ENCODE data around the gene DSC1. TPM values are rescaled to one million over a fixed set of nuclear protein-coding genes. Genes with fewer than 3 reads are reported as not detected.

DSC1 gene
- total and polyA plus RNA-seq, 10 of the 15 experiments (the other 5 are each of a cell fraction or from before 2014, with no cell fraction given): 0.24 to 0.84 (median 0.44) TPM; not detected in 1

DNA sequence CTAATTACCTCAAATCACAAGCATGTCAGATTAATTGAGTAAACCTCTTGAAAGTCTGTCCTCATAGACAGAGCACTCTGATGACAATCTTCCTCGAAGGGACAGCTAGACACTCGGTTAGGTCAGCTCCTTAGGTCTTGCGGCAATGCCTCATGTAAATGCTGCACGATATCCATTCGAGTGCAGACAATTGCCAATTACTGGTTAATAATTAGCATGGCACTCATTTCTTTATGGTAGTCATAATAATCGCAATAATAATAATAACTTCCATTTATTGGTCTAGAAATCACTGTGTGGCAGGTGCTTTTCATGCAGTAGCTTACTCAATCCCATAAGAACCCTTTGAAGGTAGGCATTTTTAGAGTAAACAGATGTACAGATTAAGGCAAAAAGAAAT, 44.7 kb upstream of the DSC1 start:
- Histone ChIP-seq H3K27ac (ENCODE audit: control insufficient read depth, insufficient read depth) (no peak overlapping the region), H2AFZ (ENCODE audit: control insufficient read depth, low read depth, low read length) (no peak overlapping the region), H3K27me3 (replicated peaks in 1 of 2; ENCODE audit: control insufficient read depth in 2 of 2, insufficient read depth in 2 of 2, low read length in 1 of 2) (no peaks in the 10 kb centered on the region), H3K4me3 (no peak overlapping the region), H3K4me1 (ENCODE audit: control insufficient read depth, insufficient read depth, low read length) (peaks cover 8% of the 10 kb centered on the region), H3K9ac (ENCODE audit: control insufficient read depth, insufficient read depth, low read length) (no peak overlapping the region), H3K36me3 (ENCODE audit: control insufficient read depth in 2 of 2, insufficient read depth in 2 of 2, low read length in 1 of 2) (no peaks in the 10 kb centered on the region), H3K79me2 (ENCODE audit: control insufficient read depth, insufficient read depth, low read length) (no peaks in the 10 kb centered on the region), H3K4me2 (ENCODE audit: control insufficient read depth, insufficient read depth) (no peak overlapping the region), H3K9me3 (replicated peaks; ENCODE audit: control insufficient read depth, insufficient read depth, low read length) (no peaks in the 10 kb centered on the region), H4K20me1 (ENCODE audit: control insufficient read depth, insufficient read depth) (no peaks in the 10 kb centered on the region)
- ChIA-PET POLR2A (interaction anchor here (1.7 kb wide), 1 partner anchor 34 kb away, joined by 4 read pairs; no protein-coding TSS in a partner anchor), CTCF (interaction anchor here (2.1 kb wide), 1 partner anchor 62 kb away, joined by 6 read pairs; no protein-coding TSS in a partner anchor), SMC1A (ENCODE audit: uncharacterized antibody, unreplicated experiment) (interaction anchor here (0.7 to 1.2 kb wide), 4 partner anchors 23 to 70 kb away, joined by 3 read pairs; no protein-coding TSS in a partner anchor), RAD21 (ENCODE audit: unreplicated experiment) (interaction anchor here (0.5 to 1.4 kb wide), 4 partner anchors 26 to 217 kb away, joined by 3 to 6 read pairs (median 4); no protein-coding TSS in a partner anchor)
- in situ Hi-C loops (cut with MboI) (no loop called here), intact Hi-C loops (cut with micrococcal nuclease; ENCODE audit: unreplicated experiment) (no loop called here)
- no TSS peak for BruUV-seq (replicated peaks)
- ATAC-seq (no peak), FAIRE-seq (no peak), DNase-seq (ENCODE audit: low read depth, low spot score) (no peak)
- WGBS (ENCODE audit: insufficient coverage, insufficient replicate concordance, low lambda C conversion rate, missing lambda C conversion rate): 24% methylated on average over 6 of the region's 6 CpGs
- TF ChIP-seq, protein P1, sequence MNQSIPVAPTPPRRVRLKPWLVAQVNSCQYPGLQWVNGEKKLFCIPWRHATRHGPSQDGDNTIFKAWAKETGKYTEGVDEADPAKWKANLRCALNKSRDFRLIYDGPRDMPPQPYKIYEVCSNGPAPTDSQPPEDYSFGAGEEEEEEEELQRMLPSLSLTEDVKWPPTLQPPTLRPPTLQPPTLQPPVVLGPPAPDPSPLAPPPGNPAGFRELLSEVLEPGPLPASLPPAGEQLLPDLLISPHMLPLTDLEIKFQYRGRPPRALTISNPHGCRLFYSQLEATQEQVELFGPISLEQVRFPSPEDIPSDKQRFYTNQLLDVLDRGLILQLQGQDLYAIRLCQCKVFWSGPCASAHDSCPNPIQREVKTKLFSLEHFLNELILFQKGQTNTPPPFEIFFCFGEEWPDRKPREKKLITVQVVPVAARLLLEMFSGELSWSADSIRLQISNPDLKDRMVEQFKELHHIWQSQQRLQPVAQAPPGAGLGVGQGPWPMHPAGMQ (IDR thresholded peaks at IDR 0.05; ENCODE audit: borderline replicate concordance): no peak
- TF ChIP-seq, protein P2, sequence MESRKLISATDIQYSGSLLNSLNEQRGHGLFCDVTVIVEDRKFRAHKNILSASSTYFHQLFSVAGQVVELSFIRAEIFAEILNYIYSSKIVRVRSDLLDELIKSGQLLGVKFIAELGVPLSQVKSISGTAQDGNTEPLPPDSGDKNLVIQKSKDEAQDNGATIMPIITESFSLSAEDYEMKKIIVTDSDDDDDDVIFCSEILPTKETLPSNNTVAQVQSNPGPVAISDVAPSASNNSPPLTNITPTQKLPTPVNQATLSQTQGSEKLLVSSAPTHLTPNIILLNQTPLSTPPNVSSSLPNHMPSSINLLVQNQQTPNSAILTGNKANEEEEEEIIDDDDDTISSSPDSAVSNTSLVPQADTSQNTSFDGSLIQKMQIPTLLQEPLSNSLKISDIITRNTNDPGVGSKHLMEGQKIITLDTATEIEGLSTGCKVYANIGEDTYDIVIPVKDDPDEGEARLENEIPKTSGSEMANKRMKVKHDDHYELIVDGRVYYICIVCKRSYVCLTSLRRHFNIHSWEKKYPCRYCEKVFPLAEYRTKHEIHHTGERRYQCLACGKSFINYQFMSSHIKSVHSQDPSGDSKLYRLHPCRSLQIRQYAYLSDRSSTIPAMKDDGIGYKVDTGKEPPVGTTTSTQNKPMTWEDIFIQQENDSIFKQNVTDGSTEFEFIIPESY (IDR thresholded peaks at IDR 0.05): no peak
- TF ChIP-seq EP300 (IDR thresholded peaks at IDR 0.05; ENCODE audit: borderline replicate concordance in 1 of 2, control insufficient read depth in 1 of 2, low read depth in 2 of 2, low read length in 2 of 2): no peak
- TF ChIP-seq, protein P3, sequence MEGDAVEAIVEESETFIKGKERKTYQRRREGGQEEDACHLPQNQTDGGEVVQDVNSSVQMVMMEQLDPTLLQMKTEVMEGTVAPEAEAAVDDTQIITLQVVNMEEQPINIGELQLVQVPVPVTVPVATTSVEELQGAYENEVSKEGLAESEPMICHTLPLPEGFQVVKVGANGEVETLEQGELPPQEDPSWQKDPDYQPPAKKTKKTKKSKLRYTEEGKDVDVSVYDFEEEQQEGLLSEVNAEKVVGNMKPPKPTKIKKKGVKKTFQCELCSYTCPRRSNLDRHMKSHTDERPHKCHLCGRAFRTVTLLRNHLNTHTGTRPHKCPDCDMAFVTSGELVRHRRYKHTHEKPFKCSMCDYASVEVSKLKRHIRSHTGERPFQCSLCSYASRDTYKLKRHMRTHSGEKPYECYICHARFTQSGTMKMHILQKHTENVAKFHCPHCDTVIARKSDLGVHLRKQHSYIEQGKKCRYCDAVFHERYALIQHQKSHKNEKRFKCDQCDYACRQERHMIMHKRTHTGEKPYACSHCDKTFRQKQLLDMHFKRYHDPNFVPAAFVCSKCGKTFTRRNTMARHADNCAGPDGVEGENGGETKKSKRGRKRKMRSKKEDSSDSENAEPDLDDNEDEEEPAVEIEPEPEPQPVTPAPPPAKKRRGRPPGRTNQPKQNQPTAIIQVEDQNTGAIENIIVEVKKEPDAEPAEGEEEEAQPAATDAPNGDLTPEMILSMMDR (IDR thresholded peaks at IDR 0.05 in 2 of 3, conservative IDR thresholded peaks at IDR 0.05 in 1 of 3; ENCODE audit: control insufficient read depth in 2 of 3, extremely low read depth in 1 of 3, insufficient read depth in 1 of 3, low read depth in 3 of 3, low read length in 3 of 3): no peak
- no peak for TF ChIP-seq GATAD2B (conservative IDR thresholded peaks at IDR 0.05; ENCODE audit: low read depth)
- TF ChIP-seq BRCA1 (IDR thresholded peaks at IDR 0.05; ENCODE audit: low read depth, low read length): no peak
- TF ChIP-seq TARDBP (IDR thresholded peaks at IDR 0.05; ENCODE audit: borderline replicate concordance): no peak
- no peak for TF ChIP-seq SMARCA5 (IDR thresholded peaks at IDR 0.05)
- TF ChIP-seq, protein P4, sequence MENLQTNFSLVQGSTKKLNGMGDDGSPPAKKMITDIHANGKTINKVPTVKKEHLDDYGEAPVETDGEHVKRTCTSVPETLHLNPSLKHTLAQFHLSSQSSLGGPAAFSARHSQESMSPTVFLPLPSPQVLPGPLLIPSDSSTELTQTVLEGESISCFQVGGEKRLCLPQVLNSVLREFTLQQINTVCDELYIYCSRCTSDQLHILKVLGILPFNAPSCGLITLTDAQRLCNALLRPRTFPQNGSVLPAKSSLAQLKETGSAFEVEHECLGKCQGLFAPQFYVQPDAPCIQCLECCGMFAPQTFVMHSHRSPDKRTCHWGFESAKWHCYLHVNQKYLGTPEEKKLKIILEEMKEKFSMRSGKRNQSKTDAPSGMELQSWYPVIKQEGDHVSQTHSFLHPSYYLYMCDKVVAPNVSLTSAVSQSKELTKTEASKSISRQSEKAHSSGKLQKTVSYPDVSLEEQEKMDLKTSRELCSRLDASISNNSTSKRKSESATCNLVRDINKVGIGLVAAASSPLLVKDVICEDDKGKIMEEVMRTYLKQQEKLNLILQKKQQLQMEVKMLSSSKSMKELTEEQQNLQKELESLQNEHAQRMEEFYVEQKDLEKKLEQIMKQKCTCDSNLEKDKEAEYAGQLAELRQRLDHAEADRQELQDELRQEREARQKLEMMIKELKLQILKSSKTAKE (IDR thresholded peaks at IDR 0.05; ENCODE audit: low read depth, poor library complexity, severe bottlenecking): no peak
- no peak for TF ChIP-seq FOS (IDR thresholded peaks at IDR 0.05; ENCODE audit: borderline replicate concordance, extremely low read depth, insufficient read length)
- no peak for TF ChIP-seq HDAC6 (IDR thresholded peaks at IDR 0.05; ENCODE audit: unreplicated experiment)
- no peak for TF ChIP-seq YY1 (IDR thresholded peaks at IDR 0.05; ENCODE audit: low read depth, low read length)
- TF ChIP-seq NFXL1 (IDR thresholded peaks at IDR 0.05; ENCODE audit: borderline replicate concordance): no peak
